ENCODE data around the gene DNAJB6.

DNAJB6 gene

GRCh38 chr7:157397731-157398691 is 61.2 kb downstream of the DNAJB6 start:
- no peak for DNase-seq

DNA sequence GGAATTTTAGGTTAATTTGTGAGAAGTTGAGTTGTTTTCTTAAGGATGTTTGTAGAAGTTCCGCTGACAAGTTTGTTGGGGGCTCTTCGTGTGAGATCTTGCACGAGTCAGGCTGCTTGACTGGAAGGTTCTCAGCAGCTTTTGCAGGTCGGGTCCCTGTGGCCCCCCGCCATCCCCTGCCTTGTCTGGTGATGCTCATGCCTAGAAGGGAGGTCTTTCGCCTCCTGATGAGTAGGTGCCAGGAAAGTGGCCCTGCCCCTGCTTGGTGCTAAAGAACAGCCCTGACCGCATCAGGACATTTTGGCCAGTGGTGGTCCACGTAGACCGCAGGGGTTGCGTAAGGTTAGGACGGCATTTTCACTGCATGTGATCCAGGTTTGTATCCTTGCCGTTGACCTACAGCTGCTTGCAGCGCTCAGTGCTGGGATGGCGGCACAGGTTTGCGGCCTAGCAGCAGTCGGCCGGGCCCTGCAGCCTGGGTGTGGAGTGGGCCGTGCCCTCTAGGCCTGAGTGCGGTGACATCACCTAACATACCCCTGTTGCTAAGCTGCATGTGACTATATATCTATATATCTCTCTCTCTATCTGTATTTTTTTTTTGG is 62.4 kb downstream of the DNAJB6 start:
- DNase-seq = no peak

DNA sequence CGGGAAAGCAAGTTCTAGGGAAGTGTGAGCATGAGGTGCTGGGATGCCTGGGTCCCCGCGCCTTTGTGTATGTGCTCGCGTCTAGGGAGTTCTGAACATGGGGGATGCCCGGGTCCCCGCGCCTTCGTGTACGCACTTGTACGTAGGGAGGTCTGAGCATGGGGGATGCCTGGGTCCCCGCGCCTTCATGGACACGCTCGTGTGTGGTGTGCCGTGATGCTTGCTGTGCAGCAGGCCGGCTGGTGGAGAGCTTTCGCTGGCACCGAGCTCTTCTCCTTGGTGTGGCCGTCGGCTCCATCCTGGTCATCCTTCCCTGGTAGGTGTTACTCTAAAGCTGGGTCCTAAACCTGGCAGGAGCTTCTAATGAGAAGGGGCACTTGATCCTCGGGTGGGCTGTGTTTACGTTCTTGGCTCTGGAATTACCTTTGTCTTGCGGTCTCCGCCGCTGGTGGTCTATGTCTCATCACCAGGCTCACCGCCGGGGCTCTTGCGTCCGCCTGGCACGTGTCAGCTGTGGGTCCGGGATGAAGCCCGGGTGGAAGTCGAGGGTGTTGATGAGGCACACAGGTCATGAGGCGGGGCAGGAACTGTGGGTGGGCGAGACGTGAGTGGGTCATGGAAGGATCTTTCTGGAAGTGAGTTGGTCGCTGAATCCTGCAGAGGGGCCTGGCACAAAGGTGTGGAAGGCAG is 63.5 kb downstream of the DNAJB6 start:
- no peak for DNase-seq

DNA sequence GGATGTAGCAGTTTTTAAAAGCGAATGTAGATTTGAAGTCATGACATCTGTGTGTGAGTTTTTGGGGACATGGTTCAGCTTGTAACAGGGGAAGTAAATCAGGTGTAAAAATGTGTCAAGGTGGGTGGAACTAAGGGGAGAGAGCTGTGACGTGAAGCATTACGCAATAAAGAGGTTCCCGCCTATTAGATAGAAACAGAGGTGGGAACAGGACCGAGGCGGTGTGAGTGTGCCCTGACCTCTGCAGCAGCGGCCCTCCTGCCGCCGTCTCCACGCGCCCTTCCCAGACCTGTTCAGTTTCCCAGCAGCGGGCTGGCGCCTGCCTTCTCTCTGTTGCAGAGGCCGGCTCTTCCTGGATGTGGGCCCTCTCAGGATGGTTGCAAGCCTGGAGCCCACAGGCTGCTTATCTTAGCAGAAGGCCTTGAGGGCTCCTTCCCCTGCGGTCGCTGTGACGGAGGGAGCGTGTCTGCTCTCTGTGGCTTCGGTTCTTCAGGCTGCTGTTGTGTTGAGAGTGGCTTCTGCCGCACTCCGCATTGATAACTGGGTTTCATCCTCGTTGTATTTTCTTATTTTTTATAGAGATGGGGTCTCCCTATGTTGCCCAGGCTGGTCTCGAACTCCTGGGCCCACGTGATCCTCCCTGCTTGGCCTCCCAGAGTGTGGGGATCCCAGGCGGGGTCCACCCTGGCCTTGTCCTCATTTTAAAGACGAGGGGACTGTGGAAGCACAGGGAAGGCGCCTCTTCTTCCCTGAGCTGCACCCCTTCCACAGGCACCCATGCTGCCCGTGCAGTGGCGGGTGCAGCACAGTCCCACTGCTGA is 65.0 kb downstream of the DNAJB6 start:
- no peak for DNase-seq

DNA sequence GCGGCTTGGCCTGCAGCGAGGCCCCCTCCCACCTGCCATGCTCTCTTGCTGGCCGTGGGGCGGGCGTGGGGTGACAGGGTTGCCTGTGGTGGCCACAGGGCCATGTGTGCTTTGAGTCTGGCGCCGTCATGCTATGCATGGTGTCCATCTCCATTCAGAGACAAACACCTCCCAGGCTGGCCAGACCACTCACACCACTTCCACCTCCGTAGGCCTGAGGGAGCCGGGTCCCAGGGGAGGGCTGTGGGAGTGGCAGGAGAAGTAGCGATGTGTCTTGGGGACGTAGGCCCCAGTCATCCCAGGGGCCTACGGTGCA is 65.5 kb downstream of the DNAJB6 start:
- no peak for DNase-seq

DNA sequence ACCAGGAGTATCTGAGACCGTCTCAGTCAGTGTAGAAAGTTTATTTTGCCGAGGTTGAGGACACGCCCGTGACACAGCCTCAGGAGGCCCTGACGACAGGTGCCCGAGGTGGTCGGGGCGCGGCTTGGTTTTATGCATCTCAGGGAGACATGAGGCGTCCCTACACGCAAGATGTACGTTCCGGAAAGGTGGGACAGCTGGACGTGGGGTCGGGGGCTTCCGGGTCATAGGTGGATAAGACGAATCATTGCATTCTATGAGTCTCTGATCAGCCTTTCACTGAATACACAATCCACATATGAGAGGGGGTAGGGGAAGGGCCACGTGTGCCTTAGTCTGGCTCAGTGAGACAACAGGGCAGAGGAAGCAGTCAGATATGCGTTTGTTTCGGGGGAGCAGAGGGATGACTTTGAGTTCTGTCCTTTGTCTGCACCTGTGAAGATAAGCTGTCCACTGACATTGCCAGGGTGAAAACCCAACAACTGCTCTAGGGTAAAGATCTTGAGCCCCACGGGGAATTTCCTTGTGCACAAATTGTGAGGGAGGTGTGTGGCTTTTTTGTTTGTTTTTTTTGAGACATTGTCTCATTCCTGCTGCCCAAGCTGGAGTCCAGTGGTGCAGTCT is 66.2 kb downstream of the DNAJB6 start:
- no peak for DNase-seq

GRCh38 chr7:157403646-157404401 is 67.0 kb downstream of the DNAJB6 start:
- no peak for DNase-seq

DNA sequence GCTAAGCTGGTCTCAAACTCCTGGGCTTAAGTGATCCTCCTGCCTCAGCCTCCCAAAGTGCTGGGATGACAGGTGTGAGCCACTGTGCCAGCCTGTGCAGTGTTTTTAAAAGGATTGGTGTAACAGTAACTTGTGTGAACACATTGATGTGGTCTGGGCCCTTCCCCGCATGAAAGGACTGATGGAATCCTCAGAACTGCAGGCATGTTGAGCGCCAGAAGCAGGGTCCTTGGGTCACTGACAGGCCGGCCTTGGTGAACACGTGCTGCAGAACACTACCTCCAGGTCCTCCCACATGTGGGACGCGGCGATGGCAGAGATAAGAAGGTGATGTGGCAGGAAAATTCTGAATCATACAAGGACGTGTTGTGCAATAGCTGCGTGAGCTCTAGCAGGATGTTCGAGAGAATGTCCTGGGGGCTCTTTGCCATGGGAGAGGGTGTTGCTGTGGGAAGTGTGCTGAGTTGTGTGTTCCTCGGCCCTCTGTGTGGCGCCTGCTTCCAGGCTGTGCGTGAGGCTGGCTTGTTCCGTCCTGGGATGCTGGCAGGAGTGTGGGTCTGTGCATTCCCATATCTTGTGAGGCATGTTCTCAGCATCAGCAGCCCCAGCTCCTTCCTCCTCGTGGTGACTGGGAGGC is 68.2 kb downstream of the DNAJB6 start:
- DNase-seq = no peak

GRCh38 chr7:157405501-157405900 is 68.7 kb downstream of the DNAJB6 start:
- DNase-seq = no peak

DNA sequence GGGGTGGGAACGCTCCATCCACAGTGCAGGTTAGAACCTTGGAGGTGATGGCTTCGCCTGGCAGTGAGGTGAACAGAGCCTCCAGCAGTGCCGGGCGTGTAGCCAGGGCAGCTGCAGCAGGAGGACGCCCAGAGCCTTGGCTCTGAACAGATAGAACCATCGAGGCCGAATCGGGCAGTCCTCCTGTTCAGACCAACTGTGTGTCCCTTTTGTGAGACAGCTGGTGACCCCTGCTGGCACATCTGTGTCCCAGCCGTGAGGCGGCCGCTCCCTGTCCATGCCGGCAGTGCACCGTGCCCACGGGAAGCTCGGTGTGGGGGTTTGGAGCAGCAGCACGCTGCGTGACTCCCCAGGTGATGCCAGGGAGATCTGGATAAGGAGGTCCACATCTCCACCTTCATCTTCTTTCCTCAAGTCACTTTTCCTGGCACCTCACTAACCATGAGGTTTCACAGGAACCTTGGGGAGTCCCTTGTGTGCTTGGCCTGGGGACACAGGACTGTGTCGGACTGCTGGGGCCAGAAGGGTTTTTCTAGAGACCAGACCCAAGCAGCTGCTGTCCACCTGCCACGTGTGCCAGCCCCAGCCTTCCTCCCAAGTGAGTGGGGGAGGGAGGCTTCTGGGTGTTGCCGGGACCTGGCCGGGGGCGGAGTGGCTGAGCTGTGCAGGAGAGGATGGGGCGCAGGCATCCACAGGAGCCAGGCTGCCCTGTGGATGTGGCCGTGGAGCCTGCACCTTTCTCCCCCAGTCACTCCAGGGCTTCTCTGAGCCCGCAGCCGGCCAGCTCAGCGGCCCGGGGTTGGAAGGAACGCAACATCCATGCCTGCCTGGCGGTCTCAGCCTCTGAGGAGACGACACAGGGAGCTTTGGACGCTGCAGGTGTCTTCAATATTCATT is 69.4 kb downstream of the DNAJB6 start:
- no peak for DNase-seq

DNA sequence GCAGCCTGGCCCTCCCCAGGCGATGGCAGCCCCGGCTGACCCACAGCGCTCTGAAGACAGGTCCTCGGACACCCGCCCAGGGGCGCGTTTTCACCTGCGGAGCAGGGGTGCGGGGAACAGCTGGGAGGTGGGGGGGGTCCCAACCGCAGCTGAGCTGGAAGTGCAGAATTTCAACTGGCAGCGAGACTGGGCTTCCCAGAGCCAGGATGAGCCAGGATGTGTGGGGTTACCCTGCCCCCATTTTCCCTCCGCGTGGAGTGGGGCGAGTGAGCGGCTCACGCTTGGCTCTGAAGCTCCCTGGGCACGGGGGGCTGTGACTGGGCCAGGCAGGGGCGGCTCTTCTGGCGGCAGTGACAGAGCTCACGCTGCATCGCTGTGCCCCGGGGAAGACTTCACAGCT is 70.2 kb downstream of the DNAJB6 start:
- no peak for DNase-seq

- DNase-seq = no peak
Observed at GRCh38 chr7:157407512-157408257, 70.9 kb downstream of the DNAJB6 start.

DNA sequence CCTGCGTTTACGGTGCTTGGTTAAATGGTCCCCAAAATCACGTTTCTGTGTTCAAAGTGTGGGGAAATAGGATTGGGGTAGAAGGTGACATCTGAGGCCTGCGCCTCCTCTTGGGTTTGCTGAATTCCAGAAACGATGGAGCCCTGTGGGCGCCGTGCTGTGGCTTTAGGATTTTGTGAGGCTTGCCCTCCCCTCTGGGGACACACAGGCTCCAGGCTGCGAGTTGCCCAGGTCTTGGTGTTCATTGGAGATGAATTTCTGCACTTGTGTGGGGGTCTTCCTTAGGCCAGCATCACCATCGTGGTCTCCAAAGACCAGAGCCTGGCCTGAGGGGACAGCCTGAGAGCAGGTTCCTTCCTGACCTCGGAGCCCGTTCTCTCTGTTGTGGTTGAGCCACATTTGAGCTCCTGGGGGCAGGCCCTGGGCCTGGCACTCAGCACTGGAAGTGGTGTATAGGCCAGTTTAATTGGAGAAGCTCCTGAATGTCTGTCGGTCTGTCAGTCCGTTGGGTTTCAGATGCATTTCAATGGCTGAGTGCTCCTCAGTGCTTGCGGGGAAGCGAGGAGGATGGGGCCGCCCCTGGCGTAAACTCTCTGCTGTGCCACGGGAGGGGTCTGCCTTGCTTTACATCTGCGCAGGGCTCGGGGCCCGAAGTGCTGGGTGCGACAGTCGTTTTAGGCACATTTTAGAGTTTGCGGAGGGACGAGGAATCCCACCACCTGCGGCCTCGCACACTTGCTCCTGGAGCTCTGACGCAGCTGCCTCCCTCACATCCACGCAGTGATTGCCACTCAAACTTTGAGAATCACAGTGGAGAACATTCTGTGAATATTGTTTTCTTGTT is 71.7 kb downstream of the DNAJB6 start:
- no peak for DNase-seq

GRCh38 chr7:157409149-157409752 is 72.4 kb downstream of the DNAJB6 start:
- DNase-seq = no peak

GRCh38 chr7:157409753-157410727 is 73.2 kb downstream of the DNAJB6 start:
- no peak for DNase-seq

- no peak for DNase-seq
Observed at GRCh38 chr7:157410831-157411556, 74.2 kb downstream of the DNAJB6 start.

All from SIG-M5 (cell line).